ENCODE measurements around the gene RIMS4. TPM values are rescaled to one million over a fixed set of nuclear protein-coding genes. Genes with fewer than 3 reads are reported as not detected.

RIMS4 gene
- total RNA-seq, 2 donors from 2014 or later, result 0.13 TPM; not detected in 1

DNA sequence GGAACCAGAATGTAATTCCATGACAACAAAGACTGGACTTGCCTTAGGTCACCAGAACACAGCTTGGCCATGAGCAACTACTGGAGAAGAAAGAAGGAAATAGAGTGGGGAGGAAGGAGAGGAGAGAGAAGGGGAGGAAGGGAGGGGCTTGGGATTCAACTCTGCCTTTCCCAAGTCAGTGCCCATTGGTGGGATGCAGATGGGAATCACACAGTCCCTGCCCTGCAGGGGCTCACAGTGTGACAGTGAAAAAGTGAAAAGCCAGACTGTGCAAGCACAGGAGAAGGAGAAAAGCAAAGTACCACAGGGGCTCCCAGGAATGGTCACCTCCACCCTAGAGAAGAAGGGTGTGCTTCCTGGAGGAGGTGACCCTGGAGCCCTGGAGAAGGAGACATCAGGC lies 14.0 kb downstream of the RIMS4 start:
- no peaks in the 10 kb centered on the region for H3K9me3 Mint-ChIP-seq
- H3K27me3 Mint-ChIP-seq, result peaks cover 8% of the 10 kb centered on the region
- H3K27ac Mint-ChIP-seq, result no peak overlapping the region
- H3K4me3 Mint-ChIP-seq, result no peak overlapping the region
- no peaks in the 10 kb centered on the region for H3K36me3 Mint-ChIP-seq (ENCODE audit: low read depth)
- ATAC-seq (replicated peaks), result no peak
- no peaks in the 10 kb centered on the region for H3K4me1 Mint-ChIP-seq

DNA sequence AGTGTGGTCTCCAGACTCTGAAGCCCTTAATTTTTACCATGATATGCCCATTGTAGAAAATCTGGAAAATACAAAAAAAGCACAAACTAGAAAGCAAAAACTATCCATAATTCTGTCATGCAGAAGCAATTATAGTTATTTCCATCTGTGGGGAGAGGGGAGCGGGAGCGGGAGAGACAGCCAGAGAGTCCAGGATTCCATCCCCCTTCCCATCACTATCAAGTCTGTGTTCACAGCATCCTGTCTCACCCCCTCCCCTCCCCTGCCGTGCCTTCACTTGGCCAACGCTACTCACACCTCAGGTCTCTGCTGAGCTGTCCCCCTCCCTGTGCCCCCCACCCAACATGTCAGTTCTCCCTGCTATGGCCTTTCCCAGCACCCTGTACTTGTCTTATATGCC lies 14.5 kb downstream of the RIMS4 start:
- no peaks in the 10 kb centered on the region for H3K36me3 Mint-ChIP-seq (ENCODE audit: low read depth)
- H3K27me3 Mint-ChIP-seq, result peaks cover 8% of the 10 kb centered on the region
- no peaks in the 10 kb centered on the region for H3K4me1 Mint-ChIP-seq
- H3K27ac Mint-ChIP-seq, result no peak overlapping the region
- H3K4me3 Mint-ChIP-seq, result no peak overlapping the region
- no peak for ATAC-seq (replicated peaks)
- H3K9me3 Mint-ChIP-seq, result no peaks in the 10 kb centered on the region

DNA sequence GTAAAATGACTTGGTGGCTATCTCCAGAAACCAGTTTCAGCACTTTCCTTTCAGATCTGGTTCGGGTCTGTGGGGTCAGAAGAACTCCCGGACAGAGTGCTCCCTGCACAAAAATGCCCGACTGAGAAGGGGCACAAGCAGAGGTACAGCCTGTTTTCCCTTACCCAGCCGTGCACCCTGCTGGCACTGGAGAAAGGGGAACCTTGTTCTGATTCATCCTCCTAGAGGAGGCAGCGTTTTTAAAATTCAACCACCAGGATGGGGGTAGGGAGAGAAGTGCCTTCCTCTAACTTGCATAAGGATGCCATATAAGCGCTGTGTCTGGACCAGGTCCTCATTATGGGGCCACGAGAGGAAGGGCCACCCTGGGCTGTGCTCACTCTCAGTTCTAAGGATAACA lies 17.6 kb downstream of the RIMS4 start:
- H3K36me3 Mint-ChIP-seq (ENCODE audit: low read depth), result no peaks in the 10 kb centered on the region
- ATAC-seq (replicated peaks), result no peak
- H3K27me3 Mint-ChIP-seq, result peaks cover 22% of the 10 kb centered on the region
- H3K9me3 Mint-ChIP-seq, result no peaks in the 10 kb centered on the region
- no peak overlapping the region for H3K4me3 Mint-ChIP-seq
- H3K27ac Mint-ChIP-seq, result no peak overlapping the region
- H3K4me1 Mint-ChIP-seq, result no peaks in the 10 kb centered on the region

DNA sequence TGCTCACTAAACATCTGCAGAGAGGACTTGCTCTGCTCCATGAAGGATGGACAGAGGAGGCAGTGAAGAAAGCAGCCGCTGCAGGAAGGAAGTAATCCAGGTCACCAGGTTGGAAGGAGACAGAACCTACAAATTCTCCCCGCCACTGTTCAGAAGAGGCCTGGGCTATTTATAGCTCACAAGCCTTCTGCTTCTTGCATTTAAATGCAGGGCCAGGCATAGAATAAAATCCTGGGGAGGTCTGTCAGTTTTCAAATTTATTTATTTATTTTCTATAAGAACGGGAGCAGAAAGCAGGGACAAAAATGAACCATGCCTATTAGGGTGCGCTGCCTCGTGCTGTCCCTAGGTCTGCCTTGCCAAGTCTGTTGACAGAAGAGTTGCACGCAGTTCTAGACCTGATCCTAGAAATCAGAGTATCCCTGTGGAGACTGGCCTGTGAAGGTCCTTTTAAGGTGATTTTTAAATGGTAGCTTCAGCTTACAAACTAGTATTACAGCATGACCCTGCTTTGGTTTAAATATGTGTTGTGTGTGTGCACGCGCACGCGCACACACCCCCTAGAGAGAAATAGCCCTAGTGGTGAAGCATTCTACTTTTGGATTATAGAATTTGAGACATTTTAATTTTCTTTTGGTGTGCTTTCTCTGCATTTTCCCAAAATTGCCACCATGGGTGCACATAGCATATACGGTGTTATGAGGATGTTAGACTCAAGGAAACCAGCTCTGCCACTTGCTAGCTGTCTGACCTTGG lies 19.5 kb downstream of the RIMS4 start:
- ATAC-seq (replicated peaks), result no peak
- no peaks in the 10 kb centered on the region for H3K36me3 Mint-ChIP-seq (ENCODE audit: low read depth)
- H3K27ac Mint-ChIP-seq, result no peak overlapping the region
- peaks cover 28% of the 10 kb centered on the region for H3K27me3 Mint-ChIP-seq
- H3K4me3 Mint-ChIP-seq, result no peak overlapping the region
- no peaks in the 10 kb centered on the region for H3K4me1 Mint-ChIP-seq
- no peaks in the 10 kb centered on the region for H3K9me3 Mint-ChIP-seq

DNA sequence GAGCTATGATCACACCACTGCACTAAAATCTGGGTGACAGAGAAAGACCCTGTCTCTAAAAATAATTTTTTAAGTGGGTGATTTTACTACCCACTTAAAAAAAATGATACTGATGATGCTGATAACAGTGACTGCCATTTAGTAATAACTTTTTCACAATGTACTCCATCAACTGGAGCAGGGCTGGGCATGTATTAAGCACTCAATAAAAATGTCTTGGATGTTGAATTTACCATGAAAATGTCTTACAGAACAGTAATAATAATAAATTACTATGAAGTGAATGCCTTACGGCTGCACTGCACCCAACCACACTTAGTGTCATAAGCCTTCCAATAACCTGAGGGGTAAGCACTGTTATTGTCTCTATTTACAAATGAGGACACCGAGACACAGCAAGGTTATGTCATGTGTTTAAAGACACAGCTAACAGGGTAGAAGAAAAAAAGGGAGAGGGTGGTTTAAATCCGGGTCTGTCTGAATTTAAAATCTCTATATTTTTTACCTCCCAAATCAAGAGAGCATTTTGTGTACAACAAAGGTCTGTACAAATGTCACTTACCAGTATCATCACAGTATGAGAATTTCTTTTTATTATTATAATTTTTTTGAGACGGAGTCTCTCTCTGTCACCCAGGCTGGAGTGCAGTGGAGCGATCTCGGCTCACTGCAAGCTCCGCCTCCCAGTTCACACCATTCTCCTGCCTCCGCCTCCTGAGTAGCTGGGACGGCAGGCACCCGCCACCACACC lies 21.5 kb downstream of the RIMS4 start:
- H3K9me3 Mint-ChIP-seq, result no peaks in the 10 kb centered on the region
- H3K27ac Mint-ChIP-seq, result no peak overlapping the region
- H3K27me3 Mint-ChIP-seq, result peaks cover 32% of the 10 kb centered on the region
- H3K4me1 Mint-ChIP-seq, result no peaks in the 10 kb centered on the region
- no peak overlapping the region for H3K4me3 Mint-ChIP-seq
- H3K36me3 Mint-ChIP-seq (ENCODE audit: low read depth), result no peaks in the 10 kb centered on the region
- no peak for ATAC-seq (replicated peaks)

DNA sequence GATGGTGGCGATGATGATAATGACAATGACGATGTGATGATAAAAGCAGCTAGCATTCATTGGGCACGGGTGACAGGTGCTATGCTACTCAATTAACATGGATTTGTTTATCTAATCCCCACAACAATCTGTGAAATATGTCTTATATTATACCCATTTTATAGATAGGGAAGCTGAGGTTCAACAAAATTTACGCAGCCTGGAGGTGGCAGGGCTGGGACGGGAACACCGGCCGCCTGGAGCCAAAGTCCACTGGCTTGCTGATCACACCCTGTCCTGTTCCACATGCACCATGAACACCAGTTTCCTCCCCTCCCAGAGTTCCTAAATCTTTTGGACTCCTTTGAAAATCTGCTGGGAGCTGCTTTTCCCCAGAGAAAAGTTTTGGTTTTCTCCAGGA lies 23.0 kb downstream of the RIMS4 start:
- Mint-ChIP-seq H3K27ac (no peak overlapping the region), H3K27me3 (peaks cover 32% of the 10 kb centered on the region), H3K4me3 (no peak overlapping the region), H3K9me3 (no peaks in the 10 kb centered on the region), H3K36me3 (ENCODE audit: low read depth) (no peaks in the 10 kb centered on the region), H3K4me1 (no peaks in the 10 kb centered on the region)
- no peak for ATAC-seq (replicated peaks)

DNA sequence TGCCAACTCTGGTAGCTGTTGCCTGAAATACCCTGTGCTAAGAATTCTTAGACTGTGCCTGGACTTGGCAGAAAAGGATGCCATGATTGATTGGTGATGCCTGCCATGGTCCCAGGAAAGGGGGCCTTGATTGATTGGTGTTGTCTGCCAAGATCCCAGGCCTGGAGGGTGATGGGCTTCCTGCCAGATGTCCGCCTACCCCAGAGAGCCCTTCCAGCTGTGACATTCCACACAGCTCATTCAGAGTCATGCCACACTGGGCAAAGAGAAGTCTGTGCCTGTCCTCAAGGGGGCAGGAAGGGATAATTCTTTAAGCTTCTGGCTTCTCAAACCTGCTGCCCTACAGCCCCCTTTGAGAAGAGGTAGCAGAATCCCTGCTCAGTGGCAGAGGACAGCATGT lies 24.6 kb downstream of the RIMS4 start:
- no peaks in the 10 kb centered on the region for H3K4me1 Mint-ChIP-seq

DNA sequence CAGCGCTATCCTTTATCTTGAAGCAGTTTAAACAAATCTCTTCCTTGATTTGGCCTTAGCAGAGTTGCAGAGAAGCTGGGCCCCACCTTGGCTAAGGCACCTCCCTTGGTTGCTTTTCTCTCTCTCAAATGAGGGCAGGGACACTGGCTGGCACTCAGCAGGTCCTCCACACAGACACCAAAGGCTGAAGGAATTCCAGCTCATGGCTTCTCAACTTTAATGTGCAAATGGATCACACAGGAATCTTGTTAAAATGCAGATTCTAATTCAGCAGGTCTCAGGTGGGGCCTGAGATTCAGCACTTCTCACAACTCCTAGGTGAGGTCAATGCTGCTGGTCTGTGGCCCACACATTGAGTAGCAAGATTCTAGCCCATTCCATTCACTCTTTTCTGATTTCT lies 25.7 kb downstream of the RIMS4 start:
- ATAC-seq (replicated peaks), result no peak
- no peak overlapping the region for H3K4me3 Mint-ChIP-seq
- H3K27ac Mint-ChIP-seq, result no peak overlapping the region
- H3K9me3 Mint-ChIP-seq, result peaks cover 4% of the 10 kb centered on the region
- H3K4me1 Mint-ChIP-seq, result no peaks in the 10 kb centered on the region
- H3K36me3 Mint-ChIP-seq (ENCODE audit: low read depth), result no peaks in the 10 kb centered on the region
- H3K27me3 Mint-ChIP-seq, result peaks cover 29% of the 10 kb centered on the region

More for the DNA sequence above, 24.6 kb downstream of the RIMS4 start:
- H3K4me3 Mint-ChIP-seq, result no peak overlapping the region
- H3K27me3 Mint-ChIP-seq, result peaks cover 32% of the 10 kb centered on the region
- ATAC-seq (replicated peaks), result no peak
- peaks cover 4% of the 10 kb centered on the region for H3K9me3 Mint-ChIP-seq
- H3K36me3 Mint-ChIP-seq (ENCODE audit: low read depth), result no peaks in the 10 kb centered on the region
- H3K27ac Mint-ChIP-seq, result no peak overlapping the region

DNA sequence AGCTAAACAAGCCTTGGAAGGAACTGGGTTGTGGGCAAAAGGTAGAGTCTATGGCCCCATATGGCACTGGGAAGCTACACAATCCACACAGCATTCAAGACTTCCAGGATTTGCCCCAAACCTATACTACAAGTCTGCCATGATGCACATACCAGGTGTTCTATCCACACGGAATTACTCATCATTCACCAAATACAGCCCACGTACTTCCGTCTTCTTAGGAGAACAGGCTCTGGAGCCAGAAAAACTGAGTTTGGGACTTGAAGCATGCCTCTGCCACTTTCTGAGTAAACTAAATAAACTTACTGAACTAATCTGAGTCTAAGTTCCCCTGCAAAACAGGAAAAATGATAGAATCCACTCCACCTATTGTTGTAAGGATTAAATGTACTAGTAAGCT lies 28.6 kb downstream of the RIMS4 start:
- Mint-ChIP-seq H3K36me3 (ENCODE audit: low read depth) (no peaks in the 10 kb centered on the region), H3K27ac (no peak overlapping the region), H3K4me1 (no peaks in the 10 kb centered on the region), H3K9me3 (peaks cover 4% of the 10 kb centered on the region), H3K4me3 (no peak overlapping the region), H3K27me3 (peaks cover 14% of the 10 kb centered on the region)
- no peak for ATAC-seq (replicated peaks)

DNA sequence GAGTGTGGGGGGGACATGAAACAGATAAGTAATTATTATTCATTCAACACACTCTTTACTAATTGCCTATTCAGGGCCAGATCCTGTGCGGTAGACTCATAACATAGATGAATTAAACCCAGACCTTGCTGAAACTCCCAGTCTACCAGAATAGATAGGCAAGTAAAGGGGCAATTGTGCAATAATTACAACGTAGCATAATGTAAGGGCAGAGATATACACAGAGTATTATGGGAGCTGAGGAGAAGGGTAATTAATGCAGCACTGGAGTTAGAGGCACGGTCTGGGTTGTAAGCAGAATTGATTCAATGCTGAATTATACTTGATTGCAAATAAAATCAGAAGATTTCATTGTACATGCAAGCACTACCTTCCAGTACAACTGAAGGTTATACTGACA lies 29.2 kb downstream of the RIMS4 start:
- Mint-ChIP-seq H3K4me3 (no peak overlapping the region), H3K4me1 (no peaks in the 10 kb centered on the region), H3K27me3 (peaks cover 14% of the 10 kb centered on the region), H3K36me3 (ENCODE audit: low read depth) (no peaks in the 10 kb centered on the region), H3K27ac (no peak overlapping the region), H3K9me3 (peaks cover 4% of the 10 kb centered on the region)
- ATAC-seq (replicated peaks), result no peak

DNA sequence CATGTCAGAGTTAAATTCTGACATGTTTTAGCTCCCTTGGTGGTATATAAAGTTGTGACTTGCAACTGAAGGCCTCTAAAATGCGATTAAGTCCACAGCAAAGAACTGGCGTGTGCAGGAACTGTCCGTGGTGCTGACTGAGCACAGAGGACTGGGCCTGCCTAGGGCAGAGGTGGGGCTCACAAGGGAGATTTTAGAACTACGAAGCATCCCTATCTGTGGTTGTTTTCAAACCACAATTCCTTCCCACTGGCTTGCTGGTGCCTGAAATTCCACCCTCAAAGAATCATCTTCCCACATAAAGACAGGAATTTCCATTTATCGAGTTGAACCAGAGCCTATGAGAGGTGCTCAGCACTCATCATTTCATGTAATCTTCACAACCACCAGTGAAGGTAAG lies 30.1 kb downstream of the RIMS4 start:
- H3K27me3 Mint-ChIP-seq, result peaks cover 13% of the 10 kb centered on the region
- H3K9me3 Mint-ChIP-seq, result peaks cover 4% of the 10 kb centered on the region
- ATAC-seq (replicated peaks), result no peak
- no peak overlapping the region for H3K27ac Mint-ChIP-seq
- no peaks in the 10 kb centered on the region for H3K36me3 Mint-ChIP-seq (ENCODE audit: low read depth)
- no peak overlapping the region for H3K4me3 Mint-ChIP-seq
- no peaks in the 10 kb centered on the region for H3K4me1 Mint-ChIP-seq

DNA sequence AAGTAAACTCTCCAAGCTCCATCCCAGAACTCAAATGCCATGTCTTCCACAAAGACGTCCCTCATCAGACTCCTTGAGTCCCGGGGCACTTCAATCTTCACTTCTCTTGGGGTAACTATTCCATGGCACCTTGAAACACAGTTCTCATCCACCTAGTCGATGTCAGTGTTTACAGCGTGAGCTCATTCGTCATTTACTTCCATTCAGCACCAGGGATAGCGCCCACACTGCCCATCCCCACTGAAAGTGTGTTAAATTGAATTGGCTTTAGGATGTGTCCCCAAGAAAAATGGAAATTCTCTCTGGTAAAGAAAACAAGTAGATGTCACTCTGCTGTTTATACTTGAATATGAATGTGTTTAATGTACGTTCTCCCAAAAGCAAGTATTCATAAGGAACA lies 33.4 kb downstream of the RIMS4 start:
- no peaks in the 10 kb centered on the region for H3K4me1 Mint-ChIP-seq
- H3K4me3 Mint-ChIP-seq, result no peak overlapping the region
- H3K9me3 Mint-ChIP-seq, result peaks cover 4% of the 10 kb centered on the region
- no peaks in the 10 kb centered on the region for H3K36me3 Mint-ChIP-seq (ENCODE audit: low read depth)
- H3K27ac Mint-ChIP-seq, result no peak overlapping the region
- ATAC-seq (replicated peaks), result no peak
- H3K27me3 Mint-ChIP-seq, result peaks cover 12% of the 10 kb centered on the region

DNA sequence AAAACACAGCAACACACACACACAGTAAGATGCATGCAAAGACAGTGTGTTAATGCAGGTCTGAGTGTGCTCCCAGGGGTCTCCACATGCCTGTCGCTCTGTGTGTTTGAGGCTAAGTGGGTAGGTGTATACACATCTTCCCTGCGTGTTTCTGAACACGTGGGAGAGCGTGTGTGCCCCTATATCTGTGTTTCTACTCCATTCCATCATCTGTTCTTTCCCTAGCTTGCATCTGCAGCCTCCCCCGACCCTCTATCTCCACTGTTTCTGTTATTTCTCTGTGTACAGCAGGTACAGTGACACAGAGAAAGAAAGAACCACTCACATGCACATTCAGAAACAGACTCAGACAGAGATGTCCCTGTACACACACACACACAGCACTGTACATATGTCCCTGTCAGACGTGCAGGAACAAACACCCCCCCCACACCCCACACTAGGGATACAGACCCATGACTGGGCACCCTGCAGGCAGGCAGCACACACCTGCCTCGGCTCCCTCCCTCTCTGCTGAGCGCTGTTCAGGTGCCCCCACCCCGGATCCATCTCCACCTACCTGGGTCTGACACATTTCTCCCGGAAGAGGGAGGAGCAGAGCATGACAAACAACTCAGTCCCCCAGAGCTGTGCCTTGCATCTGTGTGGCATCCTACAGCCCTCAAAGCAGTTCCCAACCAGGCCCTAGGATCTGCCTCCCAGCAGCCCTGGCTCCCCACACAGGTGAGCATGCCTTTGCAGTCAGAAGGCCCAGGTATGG lies 37.1 kb downstream of the RIMS4 start:
- H3K9me3 Mint-ChIP-seq, result no peaks in the 10 kb centered on the region
- no peak overlapping the region for H3K27ac Mint-ChIP-seq
- H3K36me3 Mint-ChIP-seq (ENCODE audit: low read depth), result no peaks in the 10 kb centered on the region
- no peaks in the 10 kb centered on the region for H3K4me1 Mint-ChIP-seq
- peaks cover 17% of the 10 kb centered on the region for H3K27me3 Mint-ChIP-seq
- no peak overlapping the region for H3K4me3 Mint-ChIP-seq
- ATAC-seq (replicated peaks), result no peak

DNA sequence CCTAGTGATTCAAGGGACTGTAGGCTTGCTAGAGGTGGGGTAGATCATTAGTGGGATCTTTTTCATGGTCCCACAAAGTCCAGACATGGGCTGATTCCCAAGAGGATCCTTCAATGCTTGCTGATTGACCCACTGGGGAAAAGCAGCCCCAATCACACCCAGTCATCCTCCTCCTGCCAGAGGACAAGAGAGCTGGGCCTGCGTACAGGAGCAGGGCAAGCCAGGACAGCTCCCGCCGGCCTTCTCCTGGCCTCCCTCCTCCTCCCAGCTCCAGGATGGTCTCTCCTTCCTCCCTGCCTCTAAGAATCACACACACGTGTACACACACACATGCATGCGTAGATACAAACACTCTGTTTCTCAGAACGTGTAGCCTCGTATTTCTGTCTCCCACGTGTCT lies 37.7 kb downstream of the RIMS4 start:
- H3K27me3 Mint-ChIP-seq, result peaks cover 17% of the 10 kb centered on the region
- no peak overlapping the region for H3K4me3 Mint-ChIP-seq
- no peaks in the 10 kb centered on the region for H3K36me3 Mint-ChIP-seq (ENCODE audit: low read depth)
- no peak for ATAC-seq (replicated peaks)
- no peaks in the 10 kb centered on the region for H3K9me3 Mint-ChIP-seq
- no peaks in the 10 kb centered on the region for H3K4me1 Mint-ChIP-seq
- H3K27ac Mint-ChIP-seq, result no peak overlapping the region

DNA sequence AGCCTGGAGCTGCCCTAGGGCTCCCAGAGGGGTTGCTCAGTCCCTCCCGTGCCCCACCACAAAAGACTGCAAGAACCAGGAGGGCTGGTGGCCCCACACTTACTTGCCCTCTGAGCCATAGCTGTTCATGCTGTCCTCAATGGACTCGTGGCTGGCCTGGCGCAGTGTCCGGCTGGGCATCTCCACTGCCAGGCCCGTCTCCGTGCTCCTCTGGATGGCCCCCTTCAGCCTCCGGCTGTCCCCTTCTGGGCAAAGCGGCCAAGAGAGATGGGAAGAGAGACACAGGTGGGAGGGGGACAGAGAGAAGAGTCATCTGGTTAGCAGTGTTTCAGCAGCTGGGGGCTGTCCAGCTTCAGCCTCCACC lies 39.2 kb downstream of the RIMS4 start:
- no peaks in the 10 kb centered on the region for H3K36me3 Mint-ChIP-seq (ENCODE audit: low read depth)
- no peak overlapping the region for H3K27ac Mint-ChIP-seq
- ATAC-seq (replicated peaks), result no peak
- no peaks in the 10 kb centered on the region for H3K9me3 Mint-ChIP-seq
- peaks cover 18% of the 10 kb centered on the region for H3K27me3 Mint-ChIP-seq
- H3K4me1 Mint-ChIP-seq, result no peaks in the 10 kb centered on the region
- H3K4me3 Mint-ChIP-seq, result no peak overlapping the region

All from activated T-helper 17 cell treated with anti-CD3 and anti-CD28 coated beads, Interleukin-2, amount 50 U/mL, for 72 hours (primary cell).